ENCODE measurements around the gene TM6SF1. TPM values are rescaled to one million over a fixed set of nuclear protein-coding genes. Genes with fewer than 3 reads are reported as not detected.

The TM6SF1 gene
- polyA plus RNA-seq, 1 donor from 2014 or later, result 0.16 TPM

GRCh38 chr15:83066034-83066733, 41.3 kb upstream of the TM6SF1 start:
- H3K9me3 ChIP-seq (ENCODE audit: low read length), result no peaks in the 10 kb centered on the region
- no peaks in the 10 kb centered on the region for H4K20me1 ChIP-seq (ENCODE audit: insufficient read depth)
- H3K4me2 ChIP-seq (ENCODE audit: low read length), result peak overlapping the region; percentile 66
- H2AFZ ChIP-seq (ENCODE audit: low read depth, low read length), result no peak overlapping the region
- peak overlapping the region; percentile 79 for H3K27ac ChIP-seq (ENCODE audit: low read length)
- no peaks in the 10 kb centered on the region for H3K27me3 ChIP-seq (ENCODE audit: insufficient read depth, low read depth, low read length)
- H3F3A ChIP-seq (ENCODE audit: insufficient read depth, low read length, poor library complexity, severe bottlenecking), result no peaks in the 10 kb centered on the region
- peak overlapping the region; percentile 72 for H3K4me3 ChIP-seq (ENCODE audit: low read length)
- peak overlapping the region; percentile 88 for H3K9ac ChIP-seq (ENCODE audit: low read length)
- no peaks in the 10 kb centered on the region for H3K36me3 ChIP-seq (ENCODE audit: insufficient read depth, low read length)
- no peaks in the 10 kb centered on the region for H3K9me2 ChIP-seq (ENCODE audit: insufficient read depth, low read length)
- TF ChIP-seq MXI1 (conservative IDR thresholded peaks at IDR 0.05; ENCODE audit: poor library complexity, severe bottlenecking) (no peak), TAF1 (IDR thresholded peaks at IDR 0.05; ENCODE audit: low read depth) (no peak), SMC3 (conservative IDR thresholded peaks at IDR 0.05; ENCODE audit: poor library complexity) (peak; percentile 1)
- TF ChIP-seq, protein P1, sequence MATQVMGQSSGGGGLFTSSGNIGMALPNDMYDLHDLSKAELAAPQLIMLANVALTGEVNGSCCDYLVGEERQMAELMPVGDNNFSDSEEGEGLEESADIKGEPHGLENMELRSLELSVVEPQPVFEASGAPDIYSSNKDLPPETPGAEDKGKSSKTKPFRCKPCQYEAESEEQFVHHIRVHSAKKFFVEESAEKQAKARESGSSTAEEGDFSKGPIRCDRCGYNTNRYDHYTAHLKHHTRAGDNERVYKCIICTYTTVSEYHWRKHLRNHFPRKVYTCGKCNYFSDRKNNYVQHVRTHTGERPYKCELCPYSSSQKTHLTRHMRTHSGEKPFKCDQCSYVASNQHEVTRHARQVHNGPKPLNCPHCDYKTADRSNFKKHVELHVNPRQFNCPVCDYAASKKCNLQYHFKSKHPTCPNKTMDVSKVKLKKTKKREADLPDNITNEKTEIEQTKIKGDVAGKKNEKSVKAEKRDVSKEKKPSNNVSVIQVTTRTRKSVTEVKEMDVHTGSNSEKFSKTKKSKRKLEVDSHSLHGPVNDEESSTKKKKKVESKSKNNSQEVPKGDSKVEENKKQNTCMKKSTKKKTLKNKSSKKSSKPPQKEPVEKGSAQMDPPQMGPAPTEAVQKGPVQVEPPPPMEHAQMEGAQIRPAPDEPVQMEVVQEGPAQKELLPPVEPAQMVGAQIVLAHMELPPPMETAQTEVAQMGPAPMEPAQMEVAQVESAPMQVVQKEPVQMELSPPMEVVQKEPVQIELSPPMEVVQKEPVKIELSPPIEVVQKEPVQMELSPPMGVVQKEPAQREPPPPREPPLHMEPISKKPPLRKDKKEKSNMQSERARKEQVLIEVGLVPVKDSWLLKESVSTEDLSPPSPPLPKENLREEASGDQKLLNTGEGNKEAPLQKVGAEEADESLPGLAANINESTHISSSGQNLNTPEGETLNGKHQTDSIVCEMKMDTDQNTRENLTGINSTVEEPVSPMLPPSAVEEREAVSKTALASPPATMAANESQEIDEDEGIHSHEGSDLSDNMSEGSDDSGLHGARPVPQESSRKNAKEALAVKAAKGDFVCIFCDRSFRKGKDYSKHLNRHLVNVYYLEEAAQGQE (IDR thresholded peaks at IDR 0.05; ENCODE audit: borderline replicate concordance), result no peak
- peaks cover 42% of the 10 kb centered on the region for H3K79me2 ChIP-seq (replicated peaks; ENCODE audit: insufficient read depth, low read length)

DNA sequence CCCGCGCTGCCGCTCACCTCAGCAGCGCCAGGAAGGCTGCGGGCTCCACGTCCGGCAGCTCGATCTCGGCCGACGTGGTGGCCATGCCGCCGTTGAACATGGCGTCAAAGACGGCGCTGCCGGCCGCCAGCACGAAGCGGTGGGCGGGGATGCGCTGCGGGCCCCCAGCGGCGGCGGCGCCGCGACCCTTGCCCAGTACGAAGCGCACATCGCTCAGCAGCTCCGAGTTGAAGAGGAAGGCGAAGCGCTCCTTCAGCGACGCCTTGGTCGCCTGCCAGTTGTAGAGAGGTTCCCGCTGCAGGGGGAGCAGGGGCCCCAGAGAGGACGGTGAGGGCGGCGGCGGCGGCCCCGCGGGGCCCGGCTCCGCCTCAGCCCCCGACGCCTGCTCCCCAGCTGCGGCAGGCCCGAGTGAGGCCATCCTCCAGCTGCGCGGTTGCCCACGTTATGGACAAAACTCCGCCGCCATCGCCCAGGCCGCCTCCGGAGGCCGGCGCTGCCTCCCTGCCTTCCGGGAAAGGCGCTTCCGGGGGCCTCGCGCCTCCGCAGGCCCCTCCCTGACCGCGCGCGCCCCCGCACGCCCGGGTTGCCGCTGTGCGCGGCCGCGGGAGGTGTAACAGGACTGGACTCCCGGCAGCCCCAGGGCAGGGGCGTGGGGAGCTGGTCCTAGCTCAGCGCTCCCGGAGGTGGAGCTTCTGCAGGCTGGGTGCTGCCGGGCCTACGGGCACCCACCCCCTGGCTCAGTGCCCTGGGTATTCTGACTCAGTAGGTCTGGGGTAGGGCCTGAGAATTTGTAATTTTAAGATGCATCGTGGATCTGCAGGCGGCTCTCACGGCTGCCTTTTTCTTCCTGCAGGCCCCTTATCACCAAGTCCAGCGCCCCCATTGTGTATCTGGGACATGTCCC, 40.5 kb upstream of the TM6SF1 start, which contains the start of gene BTBD1:
BTBD1 (minus strand) TSS at position 519 of the 904 bp plus-strand sequence; CDS start at position 418, 101 bp downstream.
- Histone ChIP-seq H3K9me2 (ENCODE audit: insufficient read depth, low read length) (no peaks in the 10 kb centered on the region), H2AFZ (ENCODE audit: low read depth, low read length) (peak within 1 kb of the TSS; percentile 93), H3K36me3 (ENCODE audit: insufficient read depth, low read length) (no peaks in the 10 kb centered on the region), H3K79me2 (replicated peaks; ENCODE audit: insufficient read depth, low read length) (peaks cover 34% of the 10 kb centered on the region), H3K27ac (ENCODE audit: low read length) (peak within 1 kb of the TSS; percentile 79), H3K27me3 (ENCODE audit: insufficient read depth, low read depth, low read length) (no peaks in the 10 kb centered on the region), H3K4me2 (ENCODE audit: low read length) (peak within 1 kb of the TSS; percentile 66), H3K9me3 (ENCODE audit: low read length) (no peaks in the 10 kb centered on the region), H4K20me1 (ENCODE audit: insufficient read depth) (no peaks in the 10 kb centered on the region), H3K9ac (ENCODE audit: low read length) (peak within 1 kb of the TSS; percentile 88), H3K4me3 (ENCODE audit: low read length) (peak within 1 kb of the TSS; percentile 72), H3F3A (ENCODE audit: insufficient read depth, low read length, poor library complexity, severe bottlenecking) (no peaks in the 10 kb centered on the region)
- TF ChIP-seq, protein P1 (IDR thresholded peaks at IDR 0.05; ENCODE audit: borderline replicate concordance), result peak; percentile 63
- no peak for TF ChIP-seq RAD21 (conservative IDR thresholded peaks at IDR 0.05)
- TF ChIP-seq, protein P2, sequence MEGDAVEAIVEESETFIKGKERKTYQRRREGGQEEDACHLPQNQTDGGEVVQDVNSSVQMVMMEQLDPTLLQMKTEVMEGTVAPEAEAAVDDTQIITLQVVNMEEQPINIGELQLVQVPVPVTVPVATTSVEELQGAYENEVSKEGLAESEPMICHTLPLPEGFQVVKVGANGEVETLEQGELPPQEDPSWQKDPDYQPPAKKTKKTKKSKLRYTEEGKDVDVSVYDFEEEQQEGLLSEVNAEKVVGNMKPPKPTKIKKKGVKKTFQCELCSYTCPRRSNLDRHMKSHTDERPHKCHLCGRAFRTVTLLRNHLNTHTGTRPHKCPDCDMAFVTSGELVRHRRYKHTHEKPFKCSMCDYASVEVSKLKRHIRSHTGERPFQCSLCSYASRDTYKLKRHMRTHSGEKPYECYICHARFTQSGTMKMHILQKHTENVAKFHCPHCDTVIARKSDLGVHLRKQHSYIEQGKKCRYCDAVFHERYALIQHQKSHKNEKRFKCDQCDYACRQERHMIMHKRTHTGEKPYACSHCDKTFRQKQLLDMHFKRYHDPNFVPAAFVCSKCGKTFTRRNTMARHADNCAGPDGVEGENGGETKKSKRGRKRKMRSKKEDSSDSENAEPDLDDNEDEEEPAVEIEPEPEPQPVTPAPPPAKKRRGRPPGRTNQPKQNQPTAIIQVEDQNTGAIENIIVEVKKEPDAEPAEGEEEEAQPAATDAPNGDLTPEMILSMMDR (IDR thresholded peaks at IDR 0.05; ENCODE audit: poor library complexity, severe bottlenecking), result peak; percentile 19
- peak; percentile 42 for TF ChIP-seq EP300 (conservative IDR thresholded peaks at IDR 0.05; ENCODE audit: poor library complexity, severe bottlenecking)
- peak; percentile 45 for TF ChIP-seq TAF1 (IDR thresholded peaks at IDR 0.05; ENCODE audit: low read depth)
- TF ChIP-seq MXI1 (conservative IDR thresholded peaks at IDR 0.05; ENCODE audit: poor library complexity, severe bottlenecking), result peak; percentile 85
- TF ChIP-seq POLR2AphosphoS5 (IDR thresholded peaks at IDR 0.05), result peak; percentile 77
- peak; percentile 6 for TF ChIP-seq SMC3 (conservative IDR thresholded peaks at IDR 0.05; ENCODE audit: poor library complexity)
- no peak for TF ChIP-seq EZH2 (IDR thresholded peaks at IDR 0.05; ENCODE audit: borderline replicate concordance, insufficient read depth, low read length, poor library complexity, severe bottlenecking)
